Large intestine (tissue), 3 donors: Measurements from ENCODE around the gene FPGT. TPM values are rescaled to one million over a fixed set of nuclear protein-coding genes. Genes with fewer than 3 reads are reported as not detected.

Experiments
- DNase-seq, 2 donors: peaks; one replicate each; pipeline versions ENCODE4 v3.0.0 to v3.0.0-alpha.2; 2013
- H3K27ac ChIP-seq: one replicate; pipeline ENCODE4 v1.5.1; 2013; ENCODE audit warnings: low read length
- H3K27me3 ChIP-seq: 2 replicates; pipeline ENCODE4 v1.6.1; 2013; ENCODE audit warnings: low read length; ENCODE audit not compliant: control insufficient read depth, insufficient read depth
- H3K36me3 ChIP-seq: 2 replicates; pipeline ENCODE4 v1.6.1; 2013; ENCODE audit warnings: low read length; ENCODE audit not compliant: control insufficient read depth, insufficient read depth
- H3K4me1 ChIP-seq: one replicate; pipeline ENCODE4 v1.6.1; 2013; ENCODE audit warnings: low read length; ENCODE audit not compliant: control insufficient read depth, insufficient read depth
- H3K4me3 ChIP-seq: one replicate; pipeline ENCODE4 v1.5.1; 2013; ENCODE audit warnings: low read length
- H3K9me3 ChIP-seq: one replicate; pipeline ENCODE4 v1.6.1; 2013; ENCODE audit warnings: mild to moderate bottlenecking, low read depth, low read length, moderate library complexity; ENCODE audit not compliant: control insufficient read depth
- WGBS: methylation state at CpG from one replicate; pipeline ENCODE4 v1.1.5; 2013; ENCODE audit warnings: low lambda C conversion rate; ENCODE audit not compliant: insufficient coverage; 5-methylcytosine and 5-hydroxymethylcytosine counted together
- polyA plus RNA-seq: library from polyadenylated mRNA; unstranded; fragments of 120-200 nt; gene quantifications from one replicate; pipeline ENCODE4 v1.2.1, GENCODE V29; 2013

The FPGT gene
- polyA plus RNA-seq, 1 donor: 19.9 TPM

DNA sequence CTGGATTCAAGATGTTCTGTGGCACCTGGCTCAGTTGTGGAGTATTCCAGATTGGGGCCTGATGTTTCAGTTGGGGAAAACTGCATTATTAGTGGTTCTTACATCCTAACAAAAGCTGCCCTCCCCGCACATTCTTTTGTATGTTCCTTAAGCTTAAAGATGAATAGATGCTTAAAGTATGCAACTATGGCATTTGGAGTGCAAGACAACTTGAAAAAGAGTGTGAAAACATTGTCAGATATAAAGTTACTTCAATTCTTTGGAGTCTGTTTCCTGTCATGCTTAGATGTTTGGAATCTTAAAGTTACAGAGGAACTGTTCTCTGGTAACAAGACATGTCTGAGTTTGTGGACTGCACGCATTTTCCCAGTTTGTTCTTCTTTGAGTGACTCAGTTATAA is 7.2 kb downstream of the FPGT start:
- Histone ChIP-seq H3K4me3 (no peak overlapping the region), H3K36me3 (peaks cover 16% of the 10 kb centered on the region), H3K9me3 (no peaks in the 10 kb centered on the region), H3K4me1 (no peaks in the 10 kb centered on the region), H3K27ac (no peak overlapping the region), H3K27me3 (no peaks in the 10 kb centered on the region)
- DNase-seq: no peak
- 60% methylated on average over 1 of the region's 2 CpGs for WGBS

- 100% methylated on average over 1 of the region's 1 CpG for WGBS
- H3K4me1 ChIP-seq: no peaks in the 10 kb centered on the region
- no peaks in the 10 kb centered on the region for H3K9me3 ChIP-seq
- no peaks in the 10 kb centered on the region for H3K36me3 ChIP-seq
- no peak for DNase-seq
- no peaks in the 10 kb centered on the region for H3K27me3 ChIP-seq
- no peak overlapping the region for H3K27ac ChIP-seq
- H3K4me3 ChIP-seq: no peak overlapping the region
These were observed 17.2 kb downstream of the FPGT start for GRCh38 chr1:74215229-74215628.

DNA sequence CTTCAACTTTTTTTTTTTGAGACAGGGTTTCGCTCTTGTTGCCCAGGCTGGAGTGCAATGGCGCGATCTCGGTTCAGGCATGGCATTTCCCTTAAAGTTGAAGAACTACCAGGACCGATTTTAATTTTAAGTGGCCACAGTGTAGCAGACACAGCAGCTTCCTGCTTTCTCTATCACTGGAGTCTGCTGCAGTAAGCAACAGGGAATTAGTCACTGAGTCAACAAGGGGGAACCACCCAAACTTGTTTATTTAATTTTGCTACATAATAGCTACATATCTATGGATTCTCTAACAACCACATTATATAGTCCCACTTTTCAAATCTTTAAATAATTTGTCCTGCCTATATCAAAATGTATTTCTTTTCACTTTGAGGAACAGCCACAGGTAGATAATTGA is 24.7 kb downstream of the FPGT start:
- no peaks in the 10 kb centered on the region for H3K9me3 ChIP-seq
- no peak overlapping the region for H3K4me3 ChIP-seq
- H3K27ac ChIP-seq: no peak overlapping the region
- no CpG with 5 or more reads among the region's 5 CpGs for WGBS
- no peaks in the 10 kb centered on the region for H3K4me1 ChIP-seq
- H3K27me3 ChIP-seq: no peaks in the 10 kb centered on the region
- H3K36me3 ChIP-seq: no peaks in the 10 kb centered on the region
- DNase-seq: no peak

DNA sequence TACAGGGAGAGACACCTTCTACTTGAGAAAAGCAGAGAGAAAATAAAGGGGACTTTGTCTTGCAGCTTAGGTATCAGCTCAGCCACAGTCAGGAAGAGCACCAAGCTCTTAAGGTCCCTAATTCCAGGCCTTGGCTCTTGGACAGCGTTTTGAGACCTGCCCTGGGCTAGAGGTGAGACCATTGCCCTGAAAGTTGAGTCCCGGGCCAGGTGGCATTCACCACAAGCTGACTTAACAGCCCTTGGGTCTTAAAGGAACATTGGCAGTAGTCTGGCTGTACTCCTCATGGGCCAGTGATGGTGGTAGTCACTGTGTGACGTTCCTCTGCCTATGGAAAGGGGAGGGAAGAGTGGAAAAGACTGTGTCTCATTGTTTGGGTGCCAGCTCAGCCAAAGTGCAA is 25.4 kb downstream of the FPGT start:
- Histone ChIP-seq H3K36me3 (no peaks in the 10 kb centered on the region), H3K27me3 (no peaks in the 10 kb centered on the region), H3K4me1 (no peaks in the 10 kb centered on the region), H3K9me3 (no peaks in the 10 kb centered on the region), H3K4me3 (no peak overlapping the region), H3K27ac (no peak overlapping the region)
- no CpG with 5 or more reads among the region's 3 CpGs for WGBS
- no peak for DNase-seq

DNA sequence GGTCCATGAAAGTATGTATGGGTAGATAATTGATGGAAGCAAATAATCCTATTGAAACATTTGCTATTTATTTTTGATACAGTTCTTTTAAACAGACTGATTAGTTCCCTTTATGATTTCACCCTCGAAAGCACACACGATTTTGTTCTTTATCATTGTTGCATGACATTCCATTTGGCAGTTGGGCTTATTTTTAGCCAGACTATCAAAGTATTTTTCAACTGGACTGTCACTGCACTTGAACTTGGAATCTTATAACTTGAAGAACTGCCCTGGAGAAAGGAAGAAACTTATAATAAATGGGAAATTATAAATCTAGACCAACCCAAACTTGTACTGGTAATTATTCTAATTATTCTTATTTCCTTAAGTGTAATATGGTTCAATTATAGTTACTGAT is 37.1 kb downstream of the FPGT start, which contains the start of gene TNNI3K:
Gene TNNI3K (plus strand): TSS at position 235 of the 400 bp plus-strand sequence. CDS start 65 bp downstream, at position 300.
- H3K27ac ChIP-seq: no peak within 1 kb of the TSS
- H3K27me3 ChIP-seq: no peaks in the 10 kb centered on the region
- H3K9me3 ChIP-seq: no peaks in the 10 kb centered on the region
- no CpG with 5 or more reads among the region's 2 CpGs for WGBS
- no peaks in the 10 kb centered on the region for H3K36me3 ChIP-seq
- no peaks in the 10 kb centered on the region for H3K4me1 ChIP-seq
- DNase-seq: no peak
- H3K4me3 ChIP-seq: no peak within 1 kb of the TSS

- no peaks in the 10 kb centered on the region for H3K9me3 ChIP-seq
- no peak overlapping the region for H3K27ac ChIP-seq
- H3K27me3 ChIP-seq: no peaks in the 10 kb centered on the region
- WGBS: 100% methylated on average over 1 of the region's 3 CpGs
- H3K4me3 ChIP-seq: no peak overlapping the region
- DNase-seq: no peak
- no peaks in the 10 kb centered on the region for H3K36me3 ChIP-seq
- H3K4me1 ChIP-seq: no peaks in the 10 kb centered on the region
These were observed 38.4 kb downstream of the FPGT start for GRCh38 chr1:74236440-74236839.

DNA sequence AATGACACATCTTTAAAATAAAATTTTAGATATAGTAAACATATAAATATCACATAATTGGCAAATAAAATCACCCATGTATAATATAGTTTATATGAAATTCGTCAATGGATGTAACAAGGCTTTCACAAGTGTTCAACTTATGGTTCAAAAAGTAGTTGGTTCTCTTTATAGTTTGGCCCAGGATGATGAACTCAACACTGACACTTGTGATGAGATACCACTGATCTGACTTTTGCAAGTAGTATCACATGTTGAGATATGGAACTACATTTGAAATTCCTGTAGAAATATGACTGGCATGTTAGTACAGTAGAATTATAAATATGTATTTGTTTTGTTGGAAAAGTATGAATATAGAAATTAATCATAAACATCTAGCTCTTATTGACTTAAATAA is 39.0 kb downstream of the FPGT start:
- Histone ChIP-seq H3K27me3 (no peaks in the 10 kb centered on the region), H3K4me3 (no peak overlapping the region), H3K27ac (no peak overlapping the region), H3K36me3 (no peaks in the 10 kb centered on the region), H3K9me3 (no peaks in the 10 kb centered on the region), H3K4me1 (no peaks in the 10 kb centered on the region)
- no peak for DNase-seq
- WGBS: no CpG with 5 or more reads among the region's 1 CpG

DNA sequence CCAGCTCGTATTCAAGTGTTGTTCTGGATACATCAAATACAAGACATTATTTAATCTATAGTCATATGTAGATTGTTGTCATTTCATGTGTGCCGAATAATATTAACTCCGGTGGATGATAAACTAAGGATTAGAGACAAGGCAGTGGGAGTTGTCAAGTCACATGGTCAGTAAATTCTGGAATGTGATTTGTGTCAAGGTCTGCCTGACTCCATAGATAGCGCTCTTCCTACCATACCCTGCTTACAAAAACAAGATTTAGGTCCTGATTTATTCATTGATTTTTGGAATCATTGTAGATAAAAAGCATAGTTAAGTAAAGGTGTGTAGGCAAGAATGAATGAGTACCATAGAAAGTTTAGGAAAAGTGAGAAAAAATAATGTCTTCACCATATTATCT is 39.7 kb downstream of the FPGT start:
- no peaks in the 10 kb centered on the region for H3K36me3 ChIP-seq

GRCh38 chr1:74245168-74245772 is 47.2 kb downstream of the FPGT start:
- H3K9me3 ChIP-seq: peaks cover 8% of the 10 kb centered on the region
- 0% methylated on average over 2 of the region's 2 CpGs for WGBS

More for the DNA sequence above, 39.7 kb downstream of the FPGT start:
- Histone ChIP-seq H3K9me3 (no peaks in the 10 kb centered on the region), H3K4me3 (no peak overlapping the region), H3K4me1 (no peaks in the 10 kb centered on the region), H3K27me3 (no peaks in the 10 kb centered on the region), H3K27ac (no peak overlapping the region)
- no CpG with 5 or more reads among the region's 4 CpGs for WGBS
- DNase-seq: no peak

DNA sequence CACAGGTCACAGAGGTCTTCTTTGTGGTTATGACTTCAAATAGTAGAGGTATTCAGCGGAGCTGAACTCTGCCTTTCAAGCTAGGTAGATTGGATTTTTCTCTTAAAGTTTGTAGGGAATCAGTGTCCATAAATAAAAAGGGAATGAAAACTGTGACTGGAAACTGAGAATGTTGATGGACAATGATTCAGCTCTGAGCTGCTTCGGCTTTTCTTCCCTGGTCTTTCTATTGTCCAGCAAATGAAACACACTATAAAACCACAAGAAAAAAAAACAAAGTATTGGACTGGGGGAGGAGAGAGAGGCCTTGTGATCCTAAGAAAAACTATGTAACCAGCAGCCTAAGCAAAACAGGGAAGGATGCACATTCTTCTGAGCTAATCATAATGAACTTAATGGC is 48.3 kb downstream of the FPGT start:
- Histone ChIP-seq H3K9me3 (peaks cover 8% of the 10 kb centered on the region), H3K36me3 (no peaks in the 10 kb centered on the region), H3K27ac (no peak overlapping the region), H3K4me3 (no peak overlapping the region), H3K4me1 (no peaks in the 10 kb centered on the region), H3K27me3 (no peaks in the 10 kb centered on the region)
- DNase-seq: no peak
- WGBS: no CpG with 5 or more reads among the region's 2 CpGs

More at GRCh38 chr1:74245168-74245772, 47.2 kb downstream of the FPGT start:
- Histone ChIP-seq H3K4me1 (no peaks in the 10 kb centered on the region), H3K27me3 (no peaks in the 10 kb centered on the region), H3K27ac (no peak overlapping the region), H3K36me3 (no peaks in the 10 kb centered on the region), H3K4me3 (no peak overlapping the region)
- DNase-seq: no peak

DNA sequence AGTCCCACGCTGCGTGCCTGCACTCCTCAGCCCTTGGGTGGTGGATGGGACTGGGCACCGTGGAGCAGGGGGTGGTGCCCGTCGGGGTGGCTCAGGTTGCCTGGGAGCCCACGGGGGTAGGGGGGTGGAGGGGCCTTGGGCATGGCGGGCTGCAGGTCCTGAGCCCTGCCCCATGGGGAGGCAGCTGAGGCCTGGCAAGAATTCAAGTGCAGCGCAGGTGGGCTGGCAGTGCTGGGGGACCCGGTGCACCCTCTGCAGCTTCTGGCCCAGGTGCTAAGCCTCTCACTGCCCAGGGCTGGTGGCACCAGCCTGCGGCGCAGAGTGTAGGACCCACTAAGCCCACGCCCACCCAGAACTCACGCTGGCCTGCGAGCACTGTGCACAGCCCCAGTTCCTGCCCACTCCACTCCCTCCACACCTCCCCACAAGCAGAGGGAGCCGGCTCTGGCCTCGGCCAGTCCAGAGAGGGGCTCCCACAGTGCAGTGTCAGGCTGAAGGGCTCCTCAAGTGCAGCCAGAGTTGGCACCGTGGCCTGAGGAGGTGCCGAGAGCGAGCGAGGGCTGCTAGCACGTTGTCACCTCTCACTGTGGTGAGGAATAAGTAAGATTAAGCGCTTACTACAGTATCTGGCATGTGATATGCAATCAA is 50.0 kb downstream of the FPGT start:
- no peak for DNase-seq
- no peak overlapping the region for H3K4me3 ChIP-seq
- no peaks in the 10 kb centered on the region for H3K4me1 ChIP-seq
- H3K27me3 ChIP-seq: no peaks in the 10 kb centered on the region
- H3K9me3 ChIP-seq: peaks cover 8% of the 10 kb centered on the region
- no CpG with 5 or more reads among the region's 22 CpGs for WGBS
- no peak overlapping the region for H3K27ac ChIP-seq
- no peaks in the 10 kb centered on the region for H3K36me3 ChIP-seq
